Cardiac fibroblast (primary cell): ENCODE measurements around the gene ZNF365.

ENCODE experiments used
- DNase-seq, 2 donors: peaks; one replicate each; pipeline versions ENCODE4 v3.0.0 to v3.0.0-alpha.2; 2010; ENCODE audit warnings: low read depth in 2 of 2
- H3K4me3 ChIP-seq, 2 donors: replicated peaks in 1 of 2; 1 replicate in 1 of 2; 2 replicates in 1 of 2; pipeline ENCODE4 v1.5.1; 2011; ENCODE audit warnings: low read depth in 2 of 2, low read length in 2 of 2, mild to moderate bottlenecking in 2 of 2, moderate library complexity in 1 of 2
- TF ChIP-seq, protein P1 (sequence below): IDR thresholded peaks from one replicate; pipeline ENCODE4 v1.5.1; 2011; ENCODE audit warnings: low read depth, mild to moderate bottlenecking, low read length, inconsistent platforms

ZNF365 gene

GRCh38 chr10:62382831-62383230 lies 8.7 kb downstream of the ZNF365 start:
- TF ChIP-seq, protein P1, sequence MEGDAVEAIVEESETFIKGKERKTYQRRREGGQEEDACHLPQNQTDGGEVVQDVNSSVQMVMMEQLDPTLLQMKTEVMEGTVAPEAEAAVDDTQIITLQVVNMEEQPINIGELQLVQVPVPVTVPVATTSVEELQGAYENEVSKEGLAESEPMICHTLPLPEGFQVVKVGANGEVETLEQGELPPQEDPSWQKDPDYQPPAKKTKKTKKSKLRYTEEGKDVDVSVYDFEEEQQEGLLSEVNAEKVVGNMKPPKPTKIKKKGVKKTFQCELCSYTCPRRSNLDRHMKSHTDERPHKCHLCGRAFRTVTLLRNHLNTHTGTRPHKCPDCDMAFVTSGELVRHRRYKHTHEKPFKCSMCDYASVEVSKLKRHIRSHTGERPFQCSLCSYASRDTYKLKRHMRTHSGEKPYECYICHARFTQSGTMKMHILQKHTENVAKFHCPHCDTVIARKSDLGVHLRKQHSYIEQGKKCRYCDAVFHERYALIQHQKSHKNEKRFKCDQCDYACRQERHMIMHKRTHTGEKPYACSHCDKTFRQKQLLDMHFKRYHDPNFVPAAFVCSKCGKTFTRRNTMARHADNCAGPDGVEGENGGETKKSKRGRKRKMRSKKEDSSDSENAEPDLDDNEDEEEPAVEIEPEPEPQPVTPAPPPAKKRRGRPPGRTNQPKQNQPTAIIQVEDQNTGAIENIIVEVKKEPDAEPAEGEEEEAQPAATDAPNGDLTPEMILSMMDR = no peak
- no peak for DNase-seq
- H3K4me3 ChIP-seq = no peak overlapping the region

DNA sequence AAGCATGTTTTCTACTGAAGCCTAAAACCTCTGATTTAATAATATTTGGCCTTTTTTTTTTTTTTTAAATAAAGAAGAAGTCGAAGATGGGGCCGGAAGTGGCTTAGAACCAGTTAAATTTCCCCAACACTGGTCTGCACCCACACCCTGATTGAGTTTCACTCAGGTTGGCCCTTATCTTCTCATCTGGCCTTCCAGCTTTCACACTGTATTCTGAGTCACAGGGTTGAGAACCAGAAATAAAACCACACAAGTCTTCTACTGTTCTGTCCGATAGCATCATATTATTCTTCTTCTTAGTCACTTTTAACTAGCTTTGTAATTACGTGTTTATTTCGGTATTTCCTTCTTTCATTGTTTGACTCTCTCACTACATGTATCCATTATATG lies 9.9 kb downstream of the ZNF365 start:
- DNase-seq = peak; percentile 15 to 86
- no peak overlapping the region for H3K4me3 ChIP-seq
- TF ChIP-seq, protein P1 = no peak

DNA sequence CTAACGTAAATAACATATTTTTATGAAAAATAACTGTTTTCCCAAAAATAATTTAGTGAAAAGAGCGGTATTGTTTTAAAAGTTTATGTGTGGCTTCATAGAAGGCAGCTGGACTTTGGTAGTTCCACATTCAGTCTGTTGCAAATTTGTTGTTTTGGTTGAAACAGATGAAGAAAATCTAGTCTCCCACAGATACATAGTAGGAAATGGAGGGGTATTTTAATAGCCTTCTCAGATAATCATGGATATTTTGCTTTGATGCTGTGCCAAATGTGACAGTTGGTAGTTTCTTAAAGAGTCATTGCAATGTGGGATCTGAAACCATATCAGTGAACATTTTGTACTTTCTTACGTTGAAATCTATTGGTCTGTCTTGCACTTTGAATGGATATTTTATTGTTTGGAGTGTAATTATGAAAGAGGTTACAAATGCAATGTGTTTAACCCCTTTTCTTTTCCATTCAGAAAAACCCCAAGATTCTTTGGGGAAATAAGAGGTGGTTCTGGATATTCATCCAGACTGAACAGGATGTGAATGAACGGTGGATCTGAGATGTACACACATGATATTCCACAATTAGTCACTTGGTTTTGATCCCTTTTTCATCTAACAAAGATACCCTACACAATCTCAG lies 10.4 kb downstream of the ZNF365 start:
- no peak overlapping the region for H3K4me3 ChIP-seq
- DNase-seq = peak in 1 of 2 donors; percentile 42
- TF ChIP-seq, protein P1 = no peak

- peak; percentile 16 to 89 for DNase-seq
- TF ChIP-seq, protein P1 = no peak
Measured at GRCh38 chr10:62386356-62387320, 12.5 kb downstream of the ZNF365 start.

GRCh38 chr10:62388328-62388727 lies 14.2 kb downstream of the ZNF365 start:
- TF ChIP-seq, protein P1 = no peak
- DNase-seq = no peak
- H3K4me3 ChIP-seq = no peak overlapping the region

More at GRCh38 chr10:62386356-62387320, 12.5 kb downstream of the ZNF365 start:
- no peak overlapping the region for H3K4me3 ChIP-seq

DNA sequence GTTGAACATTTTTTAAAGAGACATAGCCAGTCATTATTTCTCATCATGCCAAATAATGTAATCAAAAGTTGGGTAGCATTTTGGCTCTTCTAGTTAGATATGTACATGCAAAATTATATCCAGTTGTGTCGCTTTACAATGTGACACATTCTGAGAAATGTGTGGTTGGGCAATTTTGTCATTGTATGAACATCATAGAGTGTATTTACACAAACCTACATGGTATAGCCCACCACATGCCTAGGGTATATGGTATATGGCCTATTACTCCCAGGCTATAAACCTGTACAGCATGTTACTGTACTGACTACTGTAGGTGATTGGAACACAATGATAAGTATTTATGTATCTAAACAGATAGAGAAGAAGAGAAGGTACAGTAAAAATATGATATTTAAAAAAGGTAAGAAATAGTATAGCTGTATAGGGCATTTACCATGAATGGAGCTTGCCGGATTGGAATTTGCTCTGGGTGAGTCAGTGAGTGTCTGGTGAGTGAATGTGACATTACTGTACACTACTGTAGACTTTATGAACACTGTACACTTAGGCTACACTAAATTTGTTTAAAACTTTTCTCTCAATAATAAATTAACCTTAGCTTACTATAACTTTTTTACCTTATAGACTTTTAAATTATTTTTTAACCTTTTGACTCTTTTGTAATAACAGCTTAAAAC lies 16.5 kb downstream of the ZNF365 start:
- H3K4me3 ChIP-seq = no peak overlapping the region
- TF ChIP-seq, protein P1 = no peak
- DNase-seq = peak in 1 of 2 donors; percentile 48
